Gastroesophageal sphincter (tissue), 3 donors: Measurements from ENCODE around the gene KCNE4.

Experiments
- POLR2A ChIP-seq, 2 donors: fragments of 450-650 bp; IDR thresholded peaks; one replicate each; pipeline ENCODE4 v1.6.1; 2017; ENCODE audit warnings: antibody characterized with exemption in 2 of 2, mild to moderate bottlenecking in 2 of 2, moderate library complexity in 1 of 2
- POLR2AphosphoS5 ChIP-seq: sonication (generic); formaldehyde crosslinking; IDR thresholded peaks from one replicate; pipeline ENCODE4 v1.6.1; 2017; ENCODE audit warnings: antibody characterized with exemption
- TF ChIP-seq, protein P1 (sequence below), 4 experiments: fragments of 200-600 bp in 2 of 4; fragments of 450-650 bp in 2 of 4; sonication (generic) in 1 of 4; IDR thresholded peaks; one replicate each; pipeline ENCODE4 v1.5.1; 2017 to 2019; ENCODE audit warnings: antibody characterized with exemption in 4 of 4, mild to moderate bottlenecking in 2 of 4, moderate library complexity in 2 of 4

DNA sequence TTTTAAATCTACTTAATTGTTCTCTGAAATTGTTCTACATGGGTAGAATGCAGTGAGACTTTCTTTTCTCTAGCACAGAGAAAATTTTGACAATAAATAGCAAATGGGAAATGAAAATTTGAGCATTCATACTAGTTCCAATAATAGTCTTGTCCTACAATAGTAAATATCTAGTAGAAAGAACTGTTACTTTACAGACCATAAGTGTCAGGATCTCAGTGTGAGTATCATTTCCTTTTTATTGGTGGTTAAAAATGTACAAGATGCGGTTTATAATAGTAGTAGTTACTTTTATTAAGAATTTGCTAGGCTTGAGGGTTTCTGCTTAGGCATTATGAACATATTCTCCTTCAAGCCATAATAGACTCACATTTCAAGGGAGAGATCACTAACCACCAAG, 43.2 kb downstream of the KCNE4 start:
- TF ChIP-seq, protein P1, sequence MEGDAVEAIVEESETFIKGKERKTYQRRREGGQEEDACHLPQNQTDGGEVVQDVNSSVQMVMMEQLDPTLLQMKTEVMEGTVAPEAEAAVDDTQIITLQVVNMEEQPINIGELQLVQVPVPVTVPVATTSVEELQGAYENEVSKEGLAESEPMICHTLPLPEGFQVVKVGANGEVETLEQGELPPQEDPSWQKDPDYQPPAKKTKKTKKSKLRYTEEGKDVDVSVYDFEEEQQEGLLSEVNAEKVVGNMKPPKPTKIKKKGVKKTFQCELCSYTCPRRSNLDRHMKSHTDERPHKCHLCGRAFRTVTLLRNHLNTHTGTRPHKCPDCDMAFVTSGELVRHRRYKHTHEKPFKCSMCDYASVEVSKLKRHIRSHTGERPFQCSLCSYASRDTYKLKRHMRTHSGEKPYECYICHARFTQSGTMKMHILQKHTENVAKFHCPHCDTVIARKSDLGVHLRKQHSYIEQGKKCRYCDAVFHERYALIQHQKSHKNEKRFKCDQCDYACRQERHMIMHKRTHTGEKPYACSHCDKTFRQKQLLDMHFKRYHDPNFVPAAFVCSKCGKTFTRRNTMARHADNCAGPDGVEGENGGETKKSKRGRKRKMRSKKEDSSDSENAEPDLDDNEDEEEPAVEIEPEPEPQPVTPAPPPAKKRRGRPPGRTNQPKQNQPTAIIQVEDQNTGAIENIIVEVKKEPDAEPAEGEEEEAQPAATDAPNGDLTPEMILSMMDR (IDR thresholded peaks at IDR 0.05), result no peak
- TF ChIP-seq POLR2AphosphoS5, result no peak
- TF ChIP-seq POLR2A (IDR thresholded peaks at IDR 0.05), result no peak
